ENCODE data around the gene PHLDA2. TPM values are rescaled to one million over a fixed set of nuclear protein-coding genes. Genes with fewer than 3 reads are reported as not detected.

The PHLDA2 gene
- total and polyA plus RNA-seq, 2 donors: 0.14 to 2.8 TPM

Other genes starting within 250 kb of the PHLDA2 start
- 0.42 TPM for gene KCNQ1OT1, start 229.4 kb downstream of the PHLDA2 start, total RNA-seq
- 0.09 TPM for gene KCNQ1OT1, start 229.4 kb downstream of the PHLDA2 start, polyA plus RNA-seq
- gene CDKN1C, start 43.6 kb downstream of the PHLDA2 start, total RNA-seq: 13.1 TPM
- gene CDKN1C, start 43.6 kb downstream of the PHLDA2 start, polyA plus RNA-seq: 23.8 TPM
- gene NAP1L4, start 62.9 kb upstream of the PHLDA2 start, total RNA-seq: 133 TPM
- gene NAP1L4, start 62.9 kb upstream of the PHLDA2 start, polyA plus RNA-seq: 157 TPM
- gene CARS1, start 128.0 kb upstream of the PHLDA2 start, total RNA-seq: 19.1 TPM
- 30.3 TPM for gene CARS1, start 128.0 kb upstream of the PHLDA2 start, polyA plus RNA-seq
- 42.3 TPM for gene OSBPL5, start 235.9 kb upstream of the PHLDA2 start, total RNA-seq
- gene OSBPL5, start 235.9 kb upstream of the PHLDA2 start, polyA plus RNA-seq: 28.2 TPM

All from thymus (tissue), 2 donors.